ENCODE data around the gene PPP2R1B.

The PPP2R1B gene

DNA sequence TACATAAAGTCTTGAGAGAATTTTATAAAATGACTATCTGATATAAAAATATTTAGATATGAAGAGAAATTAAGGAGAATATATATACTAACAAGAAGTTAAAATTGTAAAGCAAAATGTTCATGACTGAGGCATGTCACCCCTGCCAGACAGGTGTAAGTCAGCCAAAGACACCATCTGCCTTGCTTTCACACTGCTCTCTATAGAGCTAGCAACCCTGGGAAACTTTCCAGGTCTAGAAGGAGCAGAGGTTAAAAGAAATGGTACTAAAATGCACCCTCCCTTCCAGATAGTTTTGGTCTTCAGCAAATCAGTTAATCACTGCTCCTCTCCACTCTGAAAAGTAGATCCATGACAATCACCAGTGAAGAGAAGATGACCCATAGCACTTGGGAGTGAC is 16.5 kb downstream of the PPP2R1B start:
- FAIRE-seq = no peak
- DNase-seq (ENCODE audit: low spot score) = no peak

DNA sequence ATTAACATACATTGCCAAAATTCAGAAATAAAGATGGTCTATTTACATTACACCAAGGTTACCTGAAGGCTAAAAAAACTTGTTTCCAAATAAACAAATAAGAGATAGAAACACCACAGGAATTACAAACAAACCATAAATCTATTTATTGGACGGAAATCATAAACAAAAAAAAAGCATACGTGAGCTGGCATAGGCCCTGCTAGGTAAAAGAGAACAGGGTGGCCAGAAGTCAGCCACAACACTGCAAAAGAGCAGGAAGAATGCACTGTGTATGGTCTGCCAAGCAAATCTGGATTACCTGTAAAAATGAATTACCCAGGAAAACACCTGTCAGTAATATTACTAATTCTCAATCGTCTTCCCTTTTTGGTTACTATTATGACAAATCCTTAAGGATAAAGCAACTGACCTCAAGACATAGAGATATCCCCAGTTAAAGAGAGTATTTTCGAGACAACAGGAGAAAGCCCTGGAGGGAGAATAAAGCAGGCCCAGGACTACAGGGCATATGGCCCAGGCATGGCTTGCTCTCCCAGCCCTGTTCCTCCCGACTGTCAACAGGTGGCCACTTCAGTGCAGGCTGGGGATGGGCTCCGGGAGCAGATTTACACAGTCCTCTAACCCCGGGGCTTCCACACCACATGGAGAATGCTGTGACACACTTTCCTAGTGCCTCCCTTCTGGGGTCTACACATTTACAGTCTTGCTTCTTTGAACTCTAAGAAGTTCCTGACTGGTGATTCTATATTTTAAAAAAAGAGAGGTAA is 18.0 kb downstream of the PPP2R1B start:
- no peak for FAIRE-seq
- DNase-seq (ENCODE audit: low spot score) = no peak

DNA sequence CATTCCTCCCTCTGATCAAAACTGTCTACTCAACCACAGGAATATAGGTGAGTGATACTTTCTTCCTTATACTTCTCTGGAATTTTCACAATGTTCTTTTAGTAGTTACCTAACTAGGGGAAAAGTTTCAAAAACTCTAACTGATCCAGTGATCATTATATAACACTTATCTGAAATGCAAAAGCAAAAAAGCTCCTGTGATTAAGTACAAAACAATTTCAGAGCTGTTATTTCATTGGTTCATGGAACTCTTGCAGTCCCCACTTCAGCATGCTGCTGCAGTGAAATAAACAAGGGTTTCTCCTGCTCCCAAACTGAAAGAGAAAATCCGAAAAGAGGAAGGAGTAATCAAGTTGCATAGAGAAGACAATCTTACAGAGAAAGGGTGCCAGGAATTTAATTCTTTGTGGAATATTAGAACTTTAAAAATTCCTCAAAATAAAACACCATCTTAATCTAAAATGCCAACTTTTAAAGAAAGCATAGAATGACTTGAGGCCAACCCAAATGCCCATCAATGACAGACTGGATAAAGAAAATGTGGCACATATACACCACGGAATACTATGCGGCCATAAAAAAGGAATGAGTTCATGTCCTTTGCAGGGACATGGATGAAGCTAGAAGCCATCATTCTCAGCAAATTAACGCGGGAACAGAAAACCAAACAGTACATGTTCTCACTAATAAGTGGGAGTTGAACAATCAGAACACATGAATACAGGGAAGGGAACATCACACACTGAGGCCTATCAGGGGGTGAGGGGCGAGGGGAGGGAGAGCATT is 20.3 kb downstream of the PPP2R1B start:
- no peak for FAIRE-seq
- DNase-seq (ENCODE audit: low spot score) = no peak

DNA sequence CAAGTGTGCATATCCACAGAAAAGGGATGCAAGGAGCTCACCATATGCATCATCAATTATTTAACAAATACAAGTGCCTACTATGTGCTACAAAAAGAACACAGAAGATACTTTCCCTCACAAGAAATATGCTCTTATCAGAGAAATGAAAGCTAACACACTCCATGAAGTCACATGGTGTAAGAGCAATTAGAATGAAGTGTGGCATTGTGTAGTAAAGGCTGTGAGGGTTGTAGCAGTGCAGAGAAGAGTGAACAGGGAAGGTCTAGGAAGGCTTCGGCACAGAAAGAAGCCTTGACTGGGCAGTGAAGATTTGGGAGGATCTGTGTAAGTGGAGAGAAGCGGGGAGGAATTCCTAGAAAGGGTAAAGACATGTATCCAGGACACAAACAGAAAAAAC is 22.5 kb downstream of the PPP2R1B start:
- FAIRE-seq (no peak), DNase-seq (ENCODE audit: low spot score) (no peak)

DNA sequence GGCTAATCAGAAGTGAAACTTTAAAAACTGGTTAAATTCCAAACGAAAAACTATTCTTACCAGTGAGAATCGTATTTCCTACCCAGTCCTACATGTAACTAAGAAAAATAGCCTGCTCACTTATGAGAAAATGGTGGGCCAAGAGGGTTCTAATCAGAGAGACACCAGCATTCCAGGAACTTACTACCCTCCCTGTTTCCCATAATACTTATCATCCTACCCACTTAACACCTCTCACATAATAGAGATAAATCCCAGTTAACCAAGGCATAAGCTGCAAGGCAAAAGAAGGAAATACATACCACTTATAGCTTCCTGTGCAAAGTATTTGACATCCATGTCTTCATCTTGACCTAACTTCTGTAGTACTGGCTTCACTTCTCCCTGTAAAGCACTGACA is 24.4 kb downstream of the PPP2R1B start:
- FAIRE-seq = no peak
- no peak for DNase-seq (ENCODE audit: low spot score)

DNA sequence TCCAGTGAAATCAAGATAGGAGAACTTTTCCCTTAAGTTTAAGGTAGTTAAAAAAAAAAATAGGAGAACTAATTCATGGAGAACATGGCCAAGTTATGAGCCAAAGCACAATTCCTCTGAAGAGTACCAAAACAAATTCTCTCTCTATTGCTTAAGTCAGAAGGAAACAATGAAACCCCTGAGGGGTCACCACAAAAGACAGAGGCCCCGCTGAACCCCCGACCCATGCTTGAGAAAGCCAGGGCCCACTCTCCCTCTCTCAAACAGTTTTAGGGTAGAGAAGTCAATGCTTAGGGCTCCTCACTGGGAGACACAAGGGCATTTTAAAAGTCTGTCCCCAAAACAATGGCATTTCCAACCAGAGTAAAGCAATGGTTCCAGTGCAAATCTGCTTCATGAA is 26.9 kb downstream of the PPP2R1B start:
- FAIRE-seq = no peak
- no peak for DNase-seq (ENCODE audit: low spot score)

DNA sequence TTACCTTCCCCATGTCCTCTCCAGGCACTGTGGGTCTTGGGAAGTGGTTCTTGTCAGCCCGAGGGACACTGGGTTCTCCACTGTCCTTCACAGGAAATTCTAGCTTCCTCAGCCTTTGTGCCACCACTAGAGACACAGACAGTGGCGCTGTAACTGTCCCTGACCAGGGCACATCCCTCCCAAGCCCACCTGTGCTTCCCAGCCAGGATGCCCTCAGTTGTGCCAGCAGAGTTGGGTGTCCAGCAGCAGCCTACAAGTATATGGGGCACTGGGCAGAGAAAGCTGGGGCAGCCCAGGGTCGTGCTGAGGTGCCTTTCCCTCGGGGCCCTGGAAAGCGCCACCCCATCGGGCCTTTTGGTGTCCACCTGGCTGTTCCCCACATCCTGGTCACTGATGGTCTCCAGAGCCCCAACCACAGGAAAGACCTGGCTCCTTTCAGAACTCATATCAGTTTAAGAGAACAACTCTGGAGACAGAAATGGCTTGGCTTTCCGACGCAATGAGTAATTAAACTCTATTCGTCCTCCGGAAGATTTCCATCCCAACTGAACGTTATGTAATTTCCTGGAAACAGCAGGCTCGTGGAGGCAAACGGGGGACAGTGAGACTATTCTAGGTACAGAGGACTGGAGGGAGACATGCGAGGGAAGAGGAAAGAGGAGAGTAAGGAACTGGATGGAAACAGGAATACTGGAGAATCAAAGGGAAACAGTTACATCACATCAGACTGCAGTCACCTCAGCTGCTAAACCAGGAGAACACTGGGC is 28.6 kb downstream of the PPP2R1B start:
- DNase-seq (ENCODE audit: low spot score) (no peak), FAIRE-seq (no peak)

DNA sequence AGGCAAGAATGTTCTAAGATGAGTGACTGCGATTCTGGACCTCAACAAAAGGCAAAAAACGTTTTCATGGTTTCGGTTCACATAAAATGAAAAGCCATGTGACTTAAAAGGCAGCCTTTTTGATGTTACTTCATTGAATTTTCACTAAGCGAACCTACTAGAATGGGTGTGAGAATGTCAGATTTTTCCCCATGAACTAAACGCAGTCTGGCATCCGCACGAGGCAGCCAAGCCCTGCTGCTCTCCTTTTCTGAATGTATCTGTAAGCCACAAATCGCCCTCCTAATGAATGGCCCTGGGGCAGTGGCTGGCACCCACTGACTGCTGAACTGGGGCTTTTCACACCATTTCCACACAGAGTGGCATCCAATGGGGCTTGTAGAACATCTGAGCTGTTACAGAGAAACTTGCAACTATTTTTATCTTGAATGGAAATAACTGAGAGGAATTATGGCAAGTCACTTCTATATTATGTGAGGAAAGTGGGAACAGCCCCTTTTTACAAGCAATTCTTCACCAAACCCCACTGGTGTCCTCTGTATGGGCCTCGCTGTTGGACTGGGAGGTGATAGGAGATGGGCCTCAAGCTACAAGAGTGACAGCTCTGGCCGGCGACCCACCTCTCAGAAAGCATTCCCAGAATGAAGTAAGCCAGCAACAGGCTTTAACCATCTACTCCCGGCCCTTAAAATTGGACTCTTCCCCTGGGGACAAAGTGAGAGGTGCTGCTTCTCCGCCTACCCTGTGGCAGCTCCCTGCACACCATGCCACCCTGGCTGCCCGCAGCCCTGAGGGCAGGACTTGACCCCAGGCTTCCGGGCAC is 29.4 kb downstream of the PPP2R1B start:
- no peak for DNase-seq (ENCODE audit: low spot score)
- FAIRE-seq = no peak

DNA sequence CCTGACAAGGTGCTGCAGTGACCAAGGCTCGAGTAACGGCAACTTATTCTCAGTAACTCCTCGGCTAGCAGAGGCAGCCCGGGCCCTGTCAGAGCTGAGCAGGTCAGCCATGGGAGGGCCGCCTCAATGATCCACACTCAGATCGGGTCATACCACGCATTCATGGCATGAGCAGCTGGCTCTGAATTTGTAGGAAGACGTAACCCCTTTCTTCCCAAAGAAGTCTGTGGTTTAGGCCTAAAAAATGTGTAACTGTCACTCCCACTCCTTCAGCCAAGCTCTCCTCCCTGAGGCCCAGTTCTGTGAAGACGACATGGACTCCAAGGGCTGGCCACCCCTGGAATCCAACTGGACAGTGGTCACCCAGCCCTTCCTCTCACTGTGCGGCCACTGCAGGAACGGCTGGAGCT is 30.0 kb downstream of the PPP2R1B start:
- FAIRE-seq = no peak
- DNase-seq (ENCODE audit: low spot score) = peak; percentile 40

DNA sequence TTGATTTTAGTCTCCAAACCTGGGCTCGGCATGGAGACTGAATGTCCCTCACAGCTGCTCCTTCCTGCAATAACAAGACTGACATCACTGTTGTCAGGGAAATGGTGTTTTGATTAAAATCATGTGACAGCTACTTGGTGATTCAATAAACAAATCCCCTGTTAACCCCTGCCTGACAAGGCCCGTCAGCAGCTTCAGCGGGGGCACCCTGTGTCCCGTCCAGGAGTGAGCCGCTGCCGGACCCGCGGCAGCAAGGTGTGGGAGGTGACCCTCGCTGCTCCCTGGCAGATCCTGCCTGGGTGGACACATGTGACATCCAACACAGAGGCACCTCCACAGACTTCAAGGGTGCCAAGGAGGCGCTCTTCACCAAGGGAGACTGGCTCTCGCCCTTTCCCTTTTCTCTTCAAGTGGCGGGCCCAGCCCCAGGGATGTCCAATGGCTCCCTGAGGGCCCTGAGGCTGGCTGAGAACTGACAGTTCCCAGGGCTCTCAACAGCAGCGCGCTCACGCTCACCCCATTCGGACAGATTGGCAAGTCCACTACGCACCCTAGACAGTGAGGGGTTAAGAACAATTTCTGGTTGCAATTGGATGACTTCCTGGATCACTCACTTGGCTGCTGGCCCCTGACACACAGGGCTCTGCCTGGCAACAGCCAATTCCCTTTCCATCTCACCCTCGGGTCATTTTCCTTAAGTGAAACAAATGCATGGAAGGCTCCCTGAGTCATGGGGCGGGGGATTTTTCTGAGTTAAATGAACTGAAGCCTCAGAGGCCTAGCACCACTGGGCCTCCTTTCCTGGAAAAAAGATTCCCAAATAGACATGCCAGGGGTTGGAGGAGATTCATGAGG is 30.7 kb downstream of the PPP2R1B start:
- peak; percentile 91 for DNase-seq (ENCODE audit: low spot score)
- FAIRE-seq = peak; percentile 91

DNA sequence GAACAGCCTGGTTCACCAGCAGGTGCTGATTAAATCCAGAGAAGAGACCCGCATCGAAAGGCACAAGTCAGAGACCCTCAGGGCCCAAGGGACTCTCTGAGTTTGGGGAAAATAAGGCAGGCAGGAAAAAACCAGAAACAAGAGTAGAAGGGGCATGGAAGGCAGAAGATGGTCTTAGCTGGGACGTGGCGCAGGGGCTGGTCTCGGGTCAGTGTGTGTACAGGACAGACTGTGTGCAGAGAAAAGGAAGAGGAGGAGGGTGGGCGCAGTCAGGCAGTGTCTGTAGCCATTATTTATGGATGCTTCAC is 31.3 kb downstream of the PPP2R1B start:
- FAIRE-seq = no peak
- DNase-seq (ENCODE audit: low spot score) = no peak

DNA sequence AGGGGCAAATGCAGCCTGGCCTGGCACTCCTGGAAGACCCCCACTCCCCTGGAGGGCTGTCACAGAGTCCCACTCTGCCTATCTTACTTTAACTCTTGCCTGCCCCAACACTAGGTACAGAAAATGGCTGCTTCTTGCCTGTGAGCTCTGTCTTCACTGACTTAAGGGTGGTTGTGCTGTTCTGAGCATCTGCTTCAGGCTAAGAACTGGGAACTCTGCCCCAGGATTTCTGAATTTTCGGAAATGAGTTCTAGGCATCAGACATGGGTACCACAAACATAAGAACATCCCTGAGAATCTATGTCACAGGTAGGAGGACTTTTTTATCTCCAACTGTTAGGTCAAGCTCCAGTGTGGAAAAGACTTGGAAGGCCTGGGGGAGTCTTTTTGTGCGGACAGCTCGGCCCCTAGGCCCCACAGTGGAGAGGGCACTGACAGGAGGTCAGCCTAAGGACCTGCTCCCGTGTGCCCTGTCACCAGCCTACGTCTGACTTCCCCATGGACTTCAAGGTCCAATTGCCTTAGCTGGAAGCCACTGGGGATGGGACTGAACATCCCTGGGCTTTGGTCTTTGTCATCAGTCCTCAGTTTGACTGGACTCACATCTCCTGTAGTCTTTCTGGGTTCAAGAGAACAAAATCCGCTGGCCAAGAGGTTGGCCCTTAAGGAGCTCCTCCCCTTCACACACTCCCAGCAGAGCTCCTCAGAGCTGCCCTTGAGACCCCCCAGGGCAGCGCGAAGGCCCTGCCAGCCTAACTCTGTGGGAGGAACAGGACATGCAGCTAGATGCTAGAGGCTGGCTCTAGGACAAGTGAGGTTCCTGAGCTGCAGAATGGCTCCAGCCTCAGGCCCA is 31.9 kb downstream of the PPP2R1B start:
- FAIRE-seq = no peak

DNA sequence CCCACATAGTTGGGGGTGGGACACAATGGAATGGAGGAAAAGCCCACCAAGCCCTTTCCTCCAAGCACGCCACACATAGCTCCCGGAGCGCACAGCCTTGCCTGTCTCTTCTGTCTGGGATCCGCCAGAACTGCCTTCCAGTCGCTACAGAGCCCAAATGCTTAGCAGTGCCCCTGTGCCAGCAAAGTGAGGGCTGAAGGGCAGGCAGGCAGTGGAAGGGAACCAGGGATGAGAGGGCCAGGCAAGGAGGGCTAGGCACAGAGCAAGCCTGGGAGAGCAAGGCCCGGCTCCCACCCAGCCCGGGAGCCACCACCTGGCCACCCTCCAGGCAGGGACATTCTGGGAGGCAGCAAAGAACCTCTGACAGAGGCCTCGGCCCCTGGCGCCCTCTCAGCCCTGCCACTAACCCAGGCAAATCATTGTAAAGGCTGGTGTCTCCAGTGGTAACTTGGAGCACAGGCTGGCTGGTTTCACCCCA is 32.5 kb downstream of the PPP2R1B start:
- no peak for DNase-seq (ENCODE audit: low spot score)

More for the DNA sequence above, 31.9 kb downstream of the PPP2R1B start:
- no peak for DNase-seq (ENCODE audit: low spot score)

DNA sequence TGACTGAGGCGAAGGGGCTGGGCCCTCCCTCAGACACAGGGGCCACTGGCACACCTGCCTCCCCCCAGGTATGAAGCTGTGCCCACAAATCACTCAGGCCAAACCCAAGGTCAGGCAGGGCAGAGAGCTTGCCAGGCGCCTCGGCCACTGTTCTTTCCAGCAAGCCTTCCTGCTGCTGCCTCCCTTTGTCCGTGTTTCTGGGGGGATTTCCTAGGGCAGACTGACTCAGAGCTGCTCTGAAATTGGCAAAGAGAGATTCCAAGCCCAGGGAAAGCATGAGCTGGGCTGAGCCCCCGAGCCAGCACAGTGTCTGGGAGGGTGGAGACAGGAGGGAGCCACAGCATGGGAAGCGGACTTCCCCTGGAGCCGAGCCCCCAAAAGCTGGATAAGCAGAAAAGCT is 33.2 kb downstream of the PPP2R1B start:
- DNase-seq (ENCODE audit: low spot score) = peak; percentile 65
- FAIRE-seq = no peak

More for the DNA sequence above, 32.5 kb downstream of the PPP2R1B start:
- no peak for FAIRE-seq

DNA sequence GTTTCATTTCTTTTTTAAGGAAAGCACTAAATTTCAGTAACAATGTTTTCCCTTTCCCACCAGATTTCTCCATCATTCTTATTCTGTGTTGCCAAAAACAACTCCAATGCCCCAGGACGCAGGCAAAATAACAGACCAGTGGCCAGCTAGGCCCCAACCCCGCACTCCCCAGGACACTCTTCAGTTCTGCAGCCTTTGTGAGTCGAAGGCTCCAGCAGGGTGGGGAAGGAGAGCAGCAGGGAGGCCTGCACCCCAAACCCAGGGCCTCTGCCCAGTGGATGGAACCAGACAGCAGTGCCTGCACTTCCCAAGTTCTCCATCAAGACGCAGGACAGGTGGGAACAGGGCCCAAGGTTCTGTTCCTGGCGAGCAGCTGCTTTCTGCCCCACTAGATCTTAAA is 34.4 kb downstream of the PPP2R1B start:
- no peak for FAIRE-seq
- no peak for DNase-seq (ENCODE audit: low spot score)

DNA sequence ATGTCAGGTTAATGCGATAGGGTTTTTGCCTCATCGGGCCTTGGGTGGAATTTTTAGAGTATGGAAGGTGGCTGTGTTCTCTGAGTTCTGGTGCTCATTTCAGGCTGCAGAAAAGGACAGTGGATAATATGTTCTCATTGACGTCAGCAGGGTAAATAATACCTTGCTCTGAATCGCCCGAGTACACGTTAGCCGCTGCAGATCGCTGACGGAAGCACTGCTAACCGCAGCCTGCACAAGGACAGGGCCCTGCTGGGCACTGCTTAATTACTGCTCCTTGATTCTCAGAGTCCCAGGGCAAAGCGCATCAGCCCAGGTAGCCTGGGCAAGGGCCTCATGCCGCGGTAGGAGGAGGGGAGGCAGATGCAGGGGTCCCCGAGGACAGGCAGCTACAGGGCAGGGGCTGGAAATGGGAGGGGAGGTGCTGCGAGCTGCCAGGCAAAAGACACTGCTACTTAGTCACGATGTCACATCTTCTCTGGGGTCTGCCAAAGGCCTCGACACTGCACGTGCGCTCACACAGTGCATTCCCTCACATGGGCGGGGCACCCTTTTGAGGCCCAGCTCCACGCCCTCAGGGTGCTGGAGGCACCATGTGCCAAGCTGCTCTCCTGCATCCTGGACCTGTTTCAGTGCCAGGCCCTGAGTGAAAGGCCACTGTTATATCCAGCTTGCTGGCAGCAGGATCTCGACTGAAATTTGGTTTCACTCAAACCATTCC is 35.2 kb downstream of the PPP2R1B start:
- no peak for FAIRE-seq

DNA sequence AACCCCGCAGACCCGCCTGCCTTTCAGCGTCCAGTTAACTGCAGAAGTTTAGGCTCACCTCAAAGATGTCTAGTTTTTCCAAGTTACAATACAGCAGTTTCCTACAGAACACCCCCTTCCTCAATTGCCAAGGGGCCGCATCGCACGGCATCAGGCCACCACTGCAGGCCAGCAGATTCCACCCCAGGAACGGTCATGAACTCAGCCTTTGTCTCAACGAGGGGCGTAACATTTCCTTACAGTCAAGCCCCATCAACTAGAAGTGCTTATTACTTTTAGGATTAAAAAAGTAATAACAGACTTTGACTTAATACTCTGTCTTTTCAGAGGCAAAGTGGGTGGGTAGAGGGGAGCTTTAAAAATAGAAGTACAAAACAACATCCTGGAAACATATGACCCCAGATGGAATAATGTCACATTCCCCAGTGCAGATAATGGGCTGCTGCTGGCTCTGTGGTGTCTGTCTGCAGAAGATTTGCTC is 36.3 kb downstream of the PPP2R1B start:
- no peak for FAIRE-seq

More for the DNA sequence above, 35.2 kb downstream of the PPP2R1B start:
- no peak for DNase-seq (ENCODE audit: low spot score)

DNA sequence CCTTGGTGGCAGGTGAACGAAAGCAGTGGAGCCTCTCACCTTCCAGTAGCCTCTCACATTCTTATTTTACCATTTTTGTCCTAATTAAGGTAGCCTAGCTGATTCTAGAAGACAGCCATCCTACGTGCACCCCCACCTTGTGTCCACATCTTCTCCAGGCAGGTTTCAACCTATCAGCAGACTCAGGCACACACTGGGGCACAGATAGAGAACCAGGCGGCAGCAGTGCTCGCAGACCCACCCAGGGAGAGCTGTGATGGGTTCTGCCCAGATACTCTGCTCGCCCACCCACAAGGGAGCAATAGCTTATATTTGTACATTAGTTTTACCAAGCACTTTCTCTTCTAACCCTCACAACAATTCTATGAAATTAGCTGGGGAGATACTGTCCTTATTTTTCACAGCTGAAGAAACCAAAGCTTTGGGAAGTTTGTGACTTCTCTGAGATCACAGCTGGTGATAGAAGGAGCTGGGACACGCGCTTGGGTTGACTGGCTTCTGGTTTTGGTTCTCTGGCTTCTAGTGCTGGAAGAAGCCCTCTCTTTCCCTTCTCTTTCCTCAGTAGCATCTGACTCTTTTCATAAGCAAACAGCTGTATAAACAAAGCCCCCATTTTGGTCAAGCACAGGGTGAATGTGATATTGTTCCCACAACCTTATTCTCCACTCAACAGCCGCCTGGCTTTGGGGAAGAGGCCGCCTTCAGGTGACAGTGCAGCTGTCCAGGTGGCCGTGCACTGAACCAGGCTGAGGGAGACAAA is 36.9 kb downstream of the PPP2R1B start:
- FAIRE-seq (no peak), DNase-seq (ENCODE audit: low spot score) (no peak)

More for the DNA sequence above, 36.3 kb downstream of the PPP2R1B start:
- DNase-seq (ENCODE audit: low spot score) = no peak

Measured in RCC 7860 (cell line).